ENCODE measurements around the gene KANSL3.
"Not testable (repeated sequence)": the region's sequence is repeated elsewhere in the genome, so short reads cannot be mapped to it uniquely, and the experiment has no call there.

The KANSL3 gene

DNA sequence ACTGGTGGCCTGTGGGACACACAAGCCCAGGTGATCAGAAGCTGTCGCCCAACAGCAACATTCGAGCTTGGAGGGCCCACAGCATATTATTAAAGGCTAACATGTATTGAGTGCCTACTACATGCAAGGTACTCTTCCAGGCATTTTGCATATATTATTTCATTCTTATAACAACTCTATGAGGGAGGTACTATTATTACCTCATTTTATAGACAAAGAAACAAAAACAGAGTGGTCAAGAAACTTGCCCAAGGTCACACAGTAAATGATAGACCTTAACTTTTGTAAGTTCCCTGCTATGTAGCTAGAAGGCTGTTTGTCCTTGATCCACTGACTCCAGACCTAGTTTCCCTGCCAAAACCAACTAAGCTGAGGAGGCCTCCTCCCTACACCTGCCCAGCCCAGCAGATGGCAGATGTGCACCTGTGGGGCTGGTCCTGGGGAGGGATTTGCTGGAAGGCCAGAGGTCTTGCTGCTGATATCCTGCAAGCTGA lies 35.7 kb downstream of the KANSL3 start:
- DNase-seq, result no peak

DNA sequence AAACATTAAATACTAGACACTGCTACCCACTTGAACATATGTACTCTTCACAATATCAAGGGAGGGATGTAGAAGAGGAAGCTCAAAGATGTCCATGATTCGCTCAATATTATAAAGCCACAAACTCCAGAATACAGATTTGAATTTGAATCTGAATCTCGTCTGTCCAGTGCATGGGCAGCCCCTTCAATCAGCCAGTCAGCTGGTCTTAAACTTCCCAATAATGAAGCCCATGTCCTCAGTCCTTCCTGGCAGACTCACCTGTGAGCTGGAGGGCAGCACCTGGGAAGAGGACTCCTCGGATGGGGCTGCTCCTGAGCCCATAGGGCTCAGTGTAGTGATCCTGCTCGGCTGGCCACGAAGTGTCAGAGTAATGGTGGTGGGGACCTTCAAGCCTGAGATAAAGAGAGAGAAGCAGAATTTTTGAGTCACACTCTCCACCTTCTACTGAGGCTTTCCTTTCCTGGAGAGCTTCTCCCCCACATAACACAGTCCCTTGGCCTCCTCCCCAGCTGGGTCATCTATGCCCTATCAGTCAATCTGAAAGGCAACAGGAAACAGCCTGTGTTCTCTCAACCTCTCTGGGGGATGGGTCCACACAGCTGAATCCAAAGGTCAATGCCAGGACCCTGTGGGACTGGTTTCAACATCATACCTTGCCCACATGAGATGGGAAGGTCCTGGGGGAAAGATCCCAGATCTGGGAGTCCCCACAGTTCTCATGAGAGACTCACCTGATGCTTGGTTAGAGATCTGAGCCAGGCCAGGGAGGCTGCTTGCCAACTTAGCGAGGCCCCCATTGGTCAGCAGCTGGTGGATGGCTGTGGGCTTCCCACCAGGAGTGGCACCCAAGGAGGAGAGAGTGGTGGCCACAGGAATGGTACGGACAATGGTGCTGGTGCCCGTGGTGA lies 36.5 kb downstream of the KANSL3 start:
- DNase-seq, result no peak

DNA sequence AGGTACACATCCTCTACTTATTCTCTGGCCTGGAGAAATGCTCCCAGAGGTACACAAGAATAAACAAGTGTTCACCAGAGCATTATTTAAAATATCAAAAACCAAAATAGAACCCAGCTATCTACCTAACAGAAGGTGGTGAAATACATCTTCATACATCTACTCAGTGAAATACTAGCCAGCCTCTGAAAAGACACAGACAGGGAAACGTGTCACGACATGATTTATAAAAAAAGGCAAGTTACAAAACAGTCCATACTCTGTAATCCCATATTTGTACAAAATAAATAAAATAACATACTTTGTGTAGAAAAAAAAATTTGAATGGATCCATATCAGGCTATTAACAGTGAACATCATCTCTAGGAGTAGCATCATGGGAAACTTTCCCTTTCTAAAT lies 38.2 kb downstream of the KANSL3 start:
- DNase-seq, result no peak

- DNase-seq, result no peak
These were observed 41.5 kb downstream of the KANSL3 start for GRCh38 chr2:96596596-96596995.

GRCh38 chr2:96594691-96595152 lies 43.4 kb downstream of the KANSL3 start:
- no peak for DNase-seq

DNA sequence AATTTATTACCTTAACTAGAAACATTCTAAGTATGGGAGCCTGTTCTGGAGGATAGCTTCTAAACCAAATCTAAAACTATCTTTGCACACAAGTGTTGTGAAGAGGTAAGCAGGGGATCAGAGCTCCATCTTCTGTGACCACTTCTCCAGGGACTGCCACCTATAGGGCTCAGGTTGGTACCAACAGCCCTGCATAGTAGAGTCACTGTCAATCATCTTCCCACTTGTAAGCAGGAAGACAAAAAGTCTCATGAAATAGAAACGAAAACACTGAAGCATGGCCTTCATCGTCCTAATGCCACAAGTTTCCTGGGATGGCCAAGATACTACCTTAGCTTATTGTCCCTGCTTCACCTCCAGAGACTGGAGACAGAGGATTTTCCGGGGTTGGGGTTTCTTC lies 43.8 kb downstream of the KANSL3 start:
- no peak for DNase-seq

DNA sequence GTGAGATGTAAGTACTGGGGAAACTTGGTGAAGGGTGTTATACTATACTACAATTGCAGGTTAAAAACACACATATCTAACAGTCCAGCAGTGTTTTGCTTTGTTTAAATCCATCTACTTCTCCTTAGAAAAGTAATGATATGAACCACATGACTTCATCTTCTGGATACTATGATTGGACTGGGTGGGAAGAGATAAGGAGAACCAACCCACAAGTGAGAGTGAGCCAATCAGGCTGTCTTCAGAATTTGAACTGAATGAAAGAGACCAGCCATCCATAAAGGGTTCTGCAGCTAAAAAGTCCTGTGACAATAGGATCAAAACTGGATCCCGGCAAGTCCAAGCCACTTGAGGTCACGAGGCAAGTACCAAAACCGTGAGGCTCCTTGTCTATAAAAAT lies 46.6 kb downstream of the KANSL3 start:
- DNase-seq, result peak; percentile 75

DNA sequence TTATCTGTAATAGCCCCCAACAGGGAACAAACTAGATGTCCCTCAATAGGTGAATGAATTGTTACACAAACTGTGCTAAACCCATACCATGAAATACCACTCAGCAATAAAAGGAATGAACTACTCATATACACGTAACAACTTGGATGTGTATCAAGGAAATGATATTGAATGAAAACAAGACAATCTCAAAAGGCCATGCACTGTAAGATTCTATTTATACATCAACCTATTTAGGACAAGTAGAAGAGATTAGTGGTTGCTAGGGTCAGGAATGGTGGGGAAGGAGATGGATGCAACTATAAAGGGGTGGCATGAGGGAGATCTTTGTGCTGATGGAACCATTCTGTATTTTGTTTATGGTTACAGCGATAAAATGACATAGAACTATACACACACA lies 47.1 kb downstream of the KANSL3 start:
- DNase-seq, result no peak

DNA sequence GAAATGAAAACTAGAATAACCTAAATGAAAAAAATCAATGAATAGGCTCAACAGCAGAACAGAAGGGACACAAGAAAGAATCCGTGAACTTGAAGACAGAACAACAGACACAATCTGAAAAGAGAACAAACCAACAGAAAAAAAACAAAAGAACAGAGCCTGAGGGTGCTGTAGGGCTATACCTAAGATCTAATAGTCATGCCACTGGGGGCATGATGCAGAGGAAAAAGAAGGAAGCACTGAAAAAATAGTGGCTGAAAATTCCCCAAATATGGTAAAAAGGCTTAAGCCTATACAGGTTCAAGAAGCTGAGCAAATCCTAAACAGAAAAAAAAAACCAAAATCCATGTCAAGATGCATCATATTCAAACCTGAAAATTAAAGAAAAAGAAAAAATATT lies 50.3 kb downstream of the KANSL3 start:
- DNase-seq, result peak; percentile 15

- peak; percentile 10 for DNase-seq
These were observed 54.1 kb downstream of the KANSL3 start for GRCh38 chr2:96584017-96584416.

DNA sequence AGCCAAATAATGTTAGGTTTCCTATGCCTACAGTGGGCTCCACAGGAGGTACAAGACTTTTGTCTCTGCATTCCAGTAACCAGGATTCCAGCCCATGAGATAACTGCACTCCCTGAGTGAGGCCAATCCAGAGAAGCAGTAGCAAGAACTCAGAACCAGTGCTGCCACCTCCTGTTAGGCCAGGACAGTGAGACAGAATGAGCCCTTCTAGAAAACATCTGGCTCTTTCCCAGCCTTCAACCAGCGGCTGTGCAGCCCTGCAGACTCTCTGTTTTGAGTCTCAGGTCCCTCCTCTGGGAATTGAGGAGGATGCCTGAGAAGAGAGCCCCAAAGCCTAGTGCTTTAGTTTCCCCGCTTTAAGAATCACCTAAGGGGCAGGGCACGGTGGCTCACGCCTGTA lies 57.3 kb downstream of the KANSL3 start:
- no peak for DNase-seq

- no peak for DNase-seq
These were observed 58.7 kb downstream of the KANSL3 start for GRCh38 chr2:96579422-96579821.

DNA sequence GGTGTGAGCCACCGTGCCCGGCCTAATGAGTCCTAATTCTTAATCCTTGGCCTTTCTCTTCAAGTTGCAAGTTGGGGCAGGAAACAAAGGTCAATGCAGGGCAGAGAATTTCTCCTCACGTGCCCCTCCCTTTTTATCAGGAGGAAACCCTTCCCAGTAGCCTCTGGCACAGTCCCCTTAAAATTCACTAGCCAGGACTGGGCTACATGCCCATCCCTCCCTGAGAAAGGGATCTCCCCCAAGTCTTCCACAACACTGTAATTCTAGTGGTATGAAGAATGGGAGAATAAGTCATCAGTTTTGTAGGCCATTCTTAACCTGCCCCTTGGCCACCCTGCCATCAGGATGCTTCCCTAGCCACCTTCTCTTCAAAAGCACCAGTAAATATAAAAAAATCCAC lies 59.4 kb downstream of the KANSL3 start:
- DNase-seq, result no peak

DNA sequence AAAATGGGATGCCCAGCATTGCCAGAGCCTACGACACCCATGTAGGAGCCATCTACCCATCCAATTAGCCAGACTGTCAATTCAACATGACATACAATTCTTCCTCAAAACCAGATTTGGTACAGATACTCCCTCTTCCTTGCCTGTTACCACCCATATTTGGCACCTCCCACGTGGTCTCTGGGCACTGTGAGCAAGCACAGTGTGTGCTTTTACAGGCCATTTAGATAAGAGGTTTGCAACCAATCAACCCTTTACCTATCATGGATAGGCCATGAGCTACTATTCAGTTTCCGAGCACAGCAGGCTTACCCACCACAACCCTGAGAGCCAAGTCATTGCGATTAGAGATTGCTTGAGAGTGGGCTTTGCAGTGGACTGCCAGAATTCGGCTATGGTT lies 60.6 kb downstream of the KANSL3 start:
- DNase-seq, result no peak

DNA sequence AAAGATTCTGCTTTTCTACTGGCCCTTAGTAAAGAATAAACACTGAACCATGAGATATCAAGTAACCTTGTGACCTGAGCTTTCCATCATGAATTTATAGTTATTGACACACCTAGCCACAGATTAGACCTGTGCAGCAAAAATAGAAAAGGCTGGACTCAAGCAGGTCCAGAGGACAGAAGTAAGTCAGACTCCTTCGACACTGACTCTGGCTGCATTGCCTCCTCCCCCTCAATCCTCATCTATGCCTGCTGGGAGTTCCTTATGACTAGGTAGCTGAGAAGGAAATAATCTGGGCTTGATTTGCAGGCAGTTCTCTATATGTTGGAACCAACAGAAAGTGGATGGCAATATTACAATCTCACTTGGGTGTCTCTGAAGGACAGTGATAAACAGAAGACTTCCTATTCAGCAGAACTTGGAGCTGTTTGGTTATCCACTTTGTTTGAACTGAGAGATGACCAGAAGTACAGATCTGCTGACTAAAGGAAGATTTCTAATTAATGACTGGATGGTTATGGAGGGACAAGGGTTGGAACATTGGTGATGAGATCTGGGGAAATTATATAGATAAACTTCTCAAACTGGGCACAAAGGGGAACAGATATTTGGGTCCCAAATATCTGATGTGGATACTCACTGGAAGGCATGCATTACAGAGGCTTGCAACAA lies 62.2 kb downstream of the KANSL3 start:
- peak; percentile 58 for DNase-seq

DNA sequence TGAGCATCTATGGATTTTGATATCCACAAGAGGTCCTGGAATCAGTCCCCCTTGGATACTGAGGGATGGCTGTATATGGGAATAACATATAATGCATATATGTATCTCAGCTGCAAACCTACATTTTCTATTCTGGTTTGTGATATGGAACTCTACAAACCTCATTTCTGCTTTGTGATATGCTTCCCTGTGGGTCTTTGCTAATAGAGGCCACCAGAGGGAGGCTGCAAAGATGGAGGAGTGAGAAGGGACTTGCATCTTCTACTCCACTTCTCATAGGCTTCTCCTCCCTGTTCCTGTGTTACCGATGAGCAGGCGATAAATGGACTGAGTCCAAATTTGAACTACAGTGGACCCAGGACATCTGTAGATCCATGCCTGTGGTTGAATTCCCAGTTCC lies 63.7 kb downstream of the KANSL3 start:
- DNase-seq, result no peak

GRCh38 chr2:96568094-96568493 lies 70.0 kb downstream of the KANSL3 start:
- no peak for DNase-seq

- DNase-seq, result no peak
These were observed 73.0 kb downstream of the KANSL3 start for GRCh38 chr2:96565111-96565510.

GRCh38 chr2:96564563-96564962 lies 73.5 kb downstream of the KANSL3 start:
- DNase-seq, result no peak

- DNase-seq, result no peak
These were observed 74.1 kb downstream of the KANSL3 start for GRCh38 chr2:96564026-96564425.

GRCh38 chr2:96558485-96558884 lies 79.6 kb downstream of the KANSL3 start:
- DNase-seq, result no peak

- DNase-seq, result no peak
These were observed 80.1 kb downstream of the KANSL3 start for GRCh38 chr2:96558061-96558460.

GRCh38 chr2:96557421-96557820 lies 80.7 kb downstream of the KANSL3 start:
- DNase-seq, result not testable (repeated sequence)

All from OCI-M1 (cell line).